ENCODE measurements around the gene SCAPER.
A peak's percentile ranks its signal among the peaks of the same experiment; 100 is the strongest.

Gene SCAPER

GRCh38 chr15:76429661-76430060 is 475.5 kb downstream of the SCAPER start:
- no peak overlapping the region for H3K4me3 ChIP-seq (ENCODE audit: low read depth, low read length)
- TF ChIP-seq, protein P1, sequence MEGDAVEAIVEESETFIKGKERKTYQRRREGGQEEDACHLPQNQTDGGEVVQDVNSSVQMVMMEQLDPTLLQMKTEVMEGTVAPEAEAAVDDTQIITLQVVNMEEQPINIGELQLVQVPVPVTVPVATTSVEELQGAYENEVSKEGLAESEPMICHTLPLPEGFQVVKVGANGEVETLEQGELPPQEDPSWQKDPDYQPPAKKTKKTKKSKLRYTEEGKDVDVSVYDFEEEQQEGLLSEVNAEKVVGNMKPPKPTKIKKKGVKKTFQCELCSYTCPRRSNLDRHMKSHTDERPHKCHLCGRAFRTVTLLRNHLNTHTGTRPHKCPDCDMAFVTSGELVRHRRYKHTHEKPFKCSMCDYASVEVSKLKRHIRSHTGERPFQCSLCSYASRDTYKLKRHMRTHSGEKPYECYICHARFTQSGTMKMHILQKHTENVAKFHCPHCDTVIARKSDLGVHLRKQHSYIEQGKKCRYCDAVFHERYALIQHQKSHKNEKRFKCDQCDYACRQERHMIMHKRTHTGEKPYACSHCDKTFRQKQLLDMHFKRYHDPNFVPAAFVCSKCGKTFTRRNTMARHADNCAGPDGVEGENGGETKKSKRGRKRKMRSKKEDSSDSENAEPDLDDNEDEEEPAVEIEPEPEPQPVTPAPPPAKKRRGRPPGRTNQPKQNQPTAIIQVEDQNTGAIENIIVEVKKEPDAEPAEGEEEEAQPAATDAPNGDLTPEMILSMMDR (IDR thresholded peaks at IDR 0.05; ENCODE audit: low read depth, low read length): no peak
- no peak for DNase-seq (ENCODE audit: low read depth, low spot score)
- in situ Hi-C loops (cut with HindIII; ENCODE audit: low sequenced_read_pairs): no loop called here

DNA sequence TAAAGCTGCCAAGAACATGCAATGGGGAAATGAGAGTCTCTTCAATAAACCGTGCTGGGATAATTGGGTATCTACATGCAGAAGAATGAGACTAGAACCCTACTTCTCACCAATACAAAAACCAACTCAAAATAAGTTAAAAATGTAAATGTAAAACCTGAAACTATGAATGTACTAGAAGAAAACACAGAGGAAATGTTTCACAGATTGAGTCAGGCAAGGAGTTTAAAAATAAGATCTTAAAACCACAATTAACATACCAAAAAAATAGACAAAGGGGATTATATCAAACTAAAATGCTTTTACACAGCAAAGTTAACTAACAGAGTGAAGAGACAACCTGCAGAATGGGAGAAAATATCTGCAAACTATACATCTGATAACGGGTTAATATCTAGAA is 478.2 kb downstream of the SCAPER start:
- no peak for DNase-seq (ENCODE audit: low read depth, low spot score)
- no peak overlapping the region for H3K4me3 ChIP-seq (ENCODE audit: low read depth, low read length)
- TF ChIP-seq, protein P1 (IDR thresholded peaks at IDR 0.05; ENCODE audit: low read depth, low read length): no peak
- in situ Hi-C loops (cut with HindIII; ENCODE audit: low sequenced_read_pairs): no loop called here

DNA sequence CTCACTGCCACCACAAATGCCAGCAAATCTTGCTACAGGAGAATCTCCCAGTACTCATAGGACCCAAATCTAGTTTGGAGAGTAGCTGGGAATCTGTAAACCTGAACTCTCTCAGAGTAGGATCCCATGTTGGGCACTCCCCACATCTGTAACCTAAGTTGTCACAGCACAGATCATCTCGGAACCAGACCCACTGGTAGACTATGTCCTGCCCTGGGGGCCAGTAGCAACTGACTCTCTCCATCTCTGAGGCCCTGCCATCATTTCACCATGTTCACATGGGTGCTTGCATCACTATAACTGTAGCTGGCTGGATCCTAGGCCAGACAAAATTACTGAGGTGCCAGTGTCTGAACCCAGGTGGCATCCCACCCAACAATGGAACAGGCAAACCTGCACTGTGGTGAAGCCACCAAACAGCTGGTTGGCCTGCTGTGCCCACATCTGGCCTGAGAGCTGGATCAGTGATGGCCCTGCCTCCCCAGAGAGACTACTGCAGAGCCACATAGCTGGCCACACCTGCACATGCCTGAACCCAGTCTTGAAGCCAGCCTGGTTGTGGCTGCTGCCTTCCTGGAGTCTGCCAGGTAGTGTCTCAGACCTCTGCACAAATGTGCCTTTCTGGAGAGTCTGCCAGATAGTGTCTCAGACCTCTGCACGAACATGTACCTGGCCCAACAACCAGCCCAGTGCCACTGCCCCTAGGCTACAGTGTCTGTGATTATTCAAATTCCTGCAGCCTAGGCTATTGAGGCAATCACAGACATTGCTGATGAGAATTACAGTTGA is 486.6 kb downstream of the SCAPER start:
- no peak for DNase-seq (ENCODE audit: low read depth, low spot score)
- no peak overlapping the region for H3K4me3 ChIP-seq (ENCODE audit: low read depth, low read length)
- TF ChIP-seq, protein P1 (IDR thresholded peaks at IDR 0.05; ENCODE audit: low read depth, low read length): no peak
- in situ Hi-C loops (cut with HindIII; ENCODE audit: low sequenced_read_pairs): no loop called here

DNA sequence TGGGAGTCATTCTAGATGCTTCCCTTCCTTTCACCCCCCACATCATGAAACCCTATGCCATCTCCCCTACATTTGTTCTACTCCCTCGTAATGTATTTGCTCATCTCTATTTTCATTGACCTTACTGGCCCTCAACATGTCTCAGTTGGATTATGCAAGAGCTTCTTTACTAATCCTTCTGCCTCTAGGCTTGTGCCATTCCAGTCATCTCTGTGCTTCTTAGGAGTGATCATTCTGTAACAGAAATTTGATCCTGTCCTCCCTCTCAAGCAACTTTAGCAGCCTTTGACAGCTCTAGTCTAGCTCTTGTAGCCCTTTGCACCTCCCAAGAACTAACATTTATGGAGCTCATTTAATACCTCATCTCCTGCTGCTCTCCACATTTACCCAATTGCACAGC is 503.9 kb downstream of the SCAPER start:
- in situ Hi-C loops (cut with HindIII; ENCODE audit: low sequenced_read_pairs): no loop called here
- TF ChIP-seq, protein P1 (IDR thresholded peaks at IDR 0.05; ENCODE audit: low read depth, low read length): no peak
- no peak overlapping the region for H3K4me3 ChIP-seq (ENCODE audit: low read depth, low read length)
- no peak for DNase-seq (ENCODE audit: low read depth, low spot score)

DNA sequence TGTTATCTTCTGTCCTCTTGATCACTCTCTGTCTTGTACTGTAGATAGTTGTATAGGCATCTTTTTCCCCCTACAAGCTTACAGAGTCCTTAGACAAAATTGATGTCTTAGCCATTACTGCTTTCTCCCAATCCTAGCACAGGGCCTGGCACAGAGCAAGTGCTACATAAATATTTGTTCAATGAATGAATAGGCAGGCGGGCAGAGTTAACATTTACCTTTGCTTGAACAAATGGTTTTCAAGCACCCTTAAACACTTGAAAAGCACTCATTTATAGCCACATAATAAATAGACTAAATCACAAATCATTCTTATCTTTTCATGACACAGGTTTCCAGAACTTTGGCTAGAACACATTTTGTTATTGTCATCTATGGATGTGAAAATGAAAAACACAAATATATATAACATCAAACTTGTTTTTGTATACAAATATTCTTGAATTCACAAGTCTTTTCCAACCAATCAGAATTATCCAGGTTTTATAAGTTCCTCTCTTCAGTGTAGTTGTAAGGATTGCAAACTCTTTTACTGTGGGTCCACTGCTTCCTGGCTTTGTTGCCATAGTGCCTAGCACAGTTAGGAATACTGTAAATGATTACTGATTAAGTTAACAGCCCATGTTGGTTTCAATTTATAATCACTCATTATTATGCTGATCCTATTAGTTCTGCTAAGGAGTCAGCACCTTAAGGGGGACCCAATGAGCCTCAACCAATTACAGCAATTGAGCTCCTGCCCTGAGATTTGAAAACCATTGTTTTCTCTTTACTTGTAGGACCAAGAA is 506.6 kb downstream of the SCAPER start:
- TF ChIP-seq, protein P1 (IDR thresholded peaks at IDR 0.05; ENCODE audit: low read depth, low read length): no peak
- DNase-seq (ENCODE audit: low read depth, low spot score): no peak
- in situ Hi-C loops (cut with HindIII; ENCODE audit: low sequenced_read_pairs): no loop called here
- H3K4me3 ChIP-seq (ENCODE audit: low read depth, low read length): no peak overlapping the region

DNA sequence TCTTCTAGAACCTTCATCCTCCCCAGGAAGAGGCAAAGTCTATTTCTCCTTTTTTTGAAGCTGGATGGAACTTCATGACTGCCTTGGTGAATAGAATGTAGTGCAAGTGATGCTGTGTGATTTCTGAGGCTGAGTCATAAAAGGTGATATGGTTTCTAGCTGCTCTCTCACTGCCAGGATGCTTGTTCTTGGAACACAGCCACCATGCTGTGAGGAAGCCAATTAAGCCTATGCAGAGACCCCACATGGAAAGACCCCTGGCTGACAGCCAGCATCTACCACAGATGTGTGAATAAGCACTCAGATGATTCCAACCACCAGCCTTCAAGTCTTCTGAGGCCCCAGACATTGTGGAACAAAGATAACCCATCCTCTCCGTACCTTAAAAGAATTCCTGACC is 511.5 kb downstream of the SCAPER start:
- in situ Hi-C loops (cut with HindIII; ENCODE audit: low sequenced_read_pairs): no loop called here
- TF ChIP-seq, protein P1 (IDR thresholded peaks at IDR 0.05; ENCODE audit: low read depth, low read length): no peak
- no peak overlapping the region for H3K4me3 ChIP-seq (ENCODE audit: low read depth, low read length)
- peak; percentile 71 for DNase-seq (ENCODE audit: low read depth, low spot score)

Measured in astrocyte of the spinal cord (primary cell).